NCI-H345 (cell line): ENCODE results near the gene SPPL2B.

Source experiments
- DNase-seq: peaks from one replicate; lab custom pipeline; 2025; lab: John Stamatoyannopoulos, UW

The SPPL2B gene

GRCh38 chr19:2323707-2324106, 4.8 kb upstream of the SPPL2B start:
- DNase-seq: no peak

DNA sequence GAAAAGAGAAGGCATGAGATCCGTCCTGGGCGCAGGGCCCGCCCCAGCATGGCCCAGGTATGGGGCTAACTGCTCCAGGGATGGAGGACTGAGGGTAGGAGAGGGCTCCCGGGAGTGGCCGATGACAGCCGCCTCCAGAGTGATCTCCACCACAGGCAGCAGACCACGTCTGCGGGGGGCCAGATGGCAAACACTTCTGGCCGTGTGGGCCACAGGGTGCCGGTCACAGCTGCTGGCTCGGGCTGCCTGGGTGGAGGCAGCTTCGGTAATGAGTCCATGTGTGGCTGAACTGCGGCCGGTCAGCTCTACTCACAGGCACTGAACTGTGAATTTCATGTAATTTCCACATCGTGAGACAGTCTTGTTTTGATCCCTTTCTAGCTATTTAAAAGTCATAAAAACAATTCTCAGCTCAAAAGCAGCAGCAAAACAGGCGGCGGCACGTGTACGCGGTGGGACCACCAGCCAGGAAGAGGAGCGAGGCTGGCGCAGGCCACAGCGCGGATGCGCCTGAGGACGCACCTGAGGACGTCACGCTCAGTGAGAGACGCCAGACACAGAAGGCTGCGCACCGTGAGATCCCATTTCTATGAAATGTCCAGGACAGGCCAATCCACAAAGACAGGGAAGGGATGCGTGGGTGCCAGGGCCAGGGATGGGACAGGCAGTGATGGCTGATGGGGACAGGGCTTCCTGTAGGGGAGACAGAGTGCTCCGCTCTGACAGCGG, 4.1 kb upstream of the SPPL2B start:
- no peak for DNase-seq

DNA sequence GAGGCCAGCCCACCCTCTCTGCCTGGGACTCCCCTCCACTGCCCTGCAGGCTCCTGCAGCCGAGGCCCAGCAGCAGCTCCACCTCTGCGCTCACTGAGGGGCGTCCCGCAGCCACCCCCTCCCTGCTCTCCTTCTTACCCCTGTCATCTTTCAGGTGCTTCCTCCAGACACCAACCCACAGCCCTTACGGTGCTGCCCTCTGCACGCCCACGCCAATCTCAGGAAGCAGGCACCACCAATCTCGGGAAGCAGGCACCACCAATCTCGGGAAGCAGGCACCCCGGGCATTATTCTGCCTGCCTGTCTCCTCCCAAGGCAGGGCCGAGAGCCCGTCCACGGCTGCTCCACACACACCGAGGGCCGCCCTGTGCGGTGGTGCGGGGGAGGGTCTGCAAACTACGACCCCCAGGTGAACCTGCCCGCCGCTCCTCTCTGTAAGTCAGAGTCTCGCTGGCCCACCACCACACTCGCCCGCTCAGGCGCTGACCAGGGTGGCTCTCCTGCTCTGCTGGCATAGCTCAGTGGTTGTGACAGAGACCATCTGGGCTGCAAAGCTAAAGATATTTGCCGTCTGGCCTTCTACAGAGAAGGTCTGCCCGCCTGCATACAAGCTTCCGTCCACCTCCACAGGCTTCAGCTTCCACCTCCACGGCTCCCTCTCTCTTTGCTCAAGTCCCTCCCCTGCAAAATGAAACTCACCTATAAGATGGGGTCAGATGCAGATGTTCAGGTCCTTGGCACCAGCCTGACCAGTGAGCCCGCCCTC, 3.0 kb upstream of the SPPL2B start:
- no peak for DNase-seq

DNA sequence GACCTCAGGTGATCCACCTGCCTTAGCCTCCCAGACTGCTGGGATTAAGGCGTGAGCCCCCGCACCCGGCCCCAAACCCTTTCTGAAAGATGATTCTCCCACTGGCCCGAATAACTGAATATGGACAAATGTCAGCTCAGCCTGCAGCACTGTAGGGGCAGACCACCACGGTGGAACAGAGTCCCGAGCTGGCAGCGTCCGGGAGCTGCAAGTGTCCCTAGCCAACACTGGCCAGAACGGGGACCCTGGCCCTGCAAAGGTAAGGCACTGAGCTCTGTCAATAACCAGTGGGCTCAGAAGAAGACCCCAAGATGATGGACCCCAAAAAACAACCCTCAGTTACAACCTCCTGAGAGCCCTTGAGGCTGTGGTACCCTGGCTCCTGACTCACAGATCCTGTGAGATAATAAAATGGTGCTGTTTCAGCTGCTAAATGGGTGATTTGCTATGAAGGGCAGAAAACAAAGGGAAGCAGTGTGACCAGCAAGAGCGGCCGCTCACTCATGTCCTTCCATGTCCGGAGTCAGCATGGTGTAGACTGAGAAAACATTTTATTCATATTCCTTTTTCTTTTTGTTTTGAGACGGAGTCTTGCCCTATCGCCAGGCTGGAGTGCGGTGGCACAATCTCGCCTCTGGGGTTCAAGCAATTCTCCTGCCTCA, 1.7 kb upstream of the SPPL2B start:
- DNase-seq: no peak

GRCh38 chr19:2327773-2328400, 597 bp upstream of the SPPL2B start:
- peak; percentile 73 for DNase-seq

GRCh38 chr19:2329149-2329478, 630 bp downstream of the SPPL2B start:
- no peak for DNase-seq

GRCh38 chr19:2329501-2329916, 1.0 kb downstream of the SPPL2B start:
- no peak for DNase-seq

DNA sequence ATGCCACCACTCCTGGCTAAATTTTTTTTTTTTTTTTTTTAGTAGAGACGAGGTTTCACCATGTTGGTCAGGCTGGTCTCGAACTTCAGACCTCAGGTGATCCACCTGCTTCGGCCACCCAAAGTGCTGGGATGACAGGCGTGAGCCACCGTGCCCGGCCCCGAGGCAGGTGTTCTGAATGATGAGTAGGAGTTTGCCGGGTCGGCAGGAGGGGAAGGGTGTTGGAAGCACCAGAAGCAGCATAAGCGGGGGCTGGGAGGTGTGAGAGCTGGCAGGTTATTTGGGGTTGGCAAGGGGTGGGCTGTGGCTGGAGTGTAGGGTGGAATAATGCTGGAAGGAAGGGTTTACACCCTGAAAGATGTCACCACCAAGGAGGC, 1.8 kb downstream of the SPPL2B start:
- no peak for DNase-seq

GRCh38 chr19:2330632-2331284, 2.3 kb downstream of the SPPL2B start:
- DNase-seq: no peak

DNA sequence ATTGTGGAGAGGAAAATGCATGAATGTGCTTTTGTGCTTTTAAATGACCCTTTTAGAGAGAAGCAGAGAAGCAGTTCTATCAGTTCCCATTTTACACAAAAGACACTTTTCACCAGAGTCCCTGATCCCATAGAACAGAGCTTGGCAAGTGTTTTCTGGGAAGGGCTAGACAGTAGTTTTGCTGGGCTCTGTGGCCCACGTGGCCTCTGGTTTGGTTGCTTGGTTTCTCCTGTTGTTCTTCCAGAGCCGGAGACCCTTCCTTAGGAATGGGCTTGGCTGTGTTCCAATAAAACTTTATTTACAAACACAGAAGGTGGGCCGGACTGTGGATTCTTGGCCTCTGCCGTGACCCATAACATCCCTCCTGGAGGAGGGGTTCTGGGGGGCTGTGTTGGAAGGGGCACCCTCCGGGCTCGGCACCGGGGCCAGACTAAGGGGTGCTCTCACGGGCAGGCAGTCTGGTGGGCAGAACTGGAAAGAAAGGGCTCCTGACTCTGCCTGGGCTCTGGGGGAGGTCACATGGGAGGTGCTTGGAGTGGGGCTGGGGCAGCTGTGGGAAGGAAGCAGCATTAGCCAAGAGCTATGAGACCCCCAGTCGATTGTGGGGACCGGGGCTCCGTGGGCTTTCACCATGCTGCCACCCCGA, 3.2 kb downstream of the SPPL2B start:
- DNase-seq: no peak

DNA sequence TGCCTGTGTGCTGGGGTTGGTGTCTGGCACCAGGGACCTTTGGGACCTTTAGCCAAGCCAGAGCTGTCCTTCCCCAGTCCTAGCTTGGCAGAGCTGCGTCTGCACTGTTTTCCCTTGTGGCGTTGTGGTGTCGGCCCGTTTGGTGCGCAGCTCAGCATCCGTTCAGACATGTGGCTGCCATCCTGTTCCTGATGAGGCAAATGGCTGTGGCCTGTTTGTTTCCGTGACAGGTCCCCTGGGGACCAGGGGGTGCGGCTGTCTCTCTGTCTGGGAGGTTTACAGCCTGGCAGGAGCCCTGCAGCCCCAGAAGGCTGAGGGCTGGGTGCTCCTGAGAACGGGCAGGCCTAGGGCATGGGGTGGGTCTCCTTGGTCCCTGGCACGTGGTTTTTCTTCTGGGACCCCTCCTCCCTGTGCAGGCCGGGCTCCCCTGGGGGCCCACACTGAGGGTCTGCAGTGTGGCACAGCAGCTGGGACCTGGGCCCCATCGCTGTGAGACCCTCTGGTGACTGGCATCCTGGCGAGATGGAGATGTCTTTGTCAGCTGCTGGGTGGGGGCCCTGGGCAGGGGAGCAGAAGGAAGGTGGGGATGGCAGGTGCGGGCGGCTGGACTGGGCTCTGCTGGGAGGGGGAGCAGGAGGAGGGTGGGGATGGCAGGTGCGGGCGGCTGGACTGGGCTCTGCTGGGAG, 4.0 kb downstream of the SPPL2B start:
- DNase-seq: peak; percentile 87

DNA sequence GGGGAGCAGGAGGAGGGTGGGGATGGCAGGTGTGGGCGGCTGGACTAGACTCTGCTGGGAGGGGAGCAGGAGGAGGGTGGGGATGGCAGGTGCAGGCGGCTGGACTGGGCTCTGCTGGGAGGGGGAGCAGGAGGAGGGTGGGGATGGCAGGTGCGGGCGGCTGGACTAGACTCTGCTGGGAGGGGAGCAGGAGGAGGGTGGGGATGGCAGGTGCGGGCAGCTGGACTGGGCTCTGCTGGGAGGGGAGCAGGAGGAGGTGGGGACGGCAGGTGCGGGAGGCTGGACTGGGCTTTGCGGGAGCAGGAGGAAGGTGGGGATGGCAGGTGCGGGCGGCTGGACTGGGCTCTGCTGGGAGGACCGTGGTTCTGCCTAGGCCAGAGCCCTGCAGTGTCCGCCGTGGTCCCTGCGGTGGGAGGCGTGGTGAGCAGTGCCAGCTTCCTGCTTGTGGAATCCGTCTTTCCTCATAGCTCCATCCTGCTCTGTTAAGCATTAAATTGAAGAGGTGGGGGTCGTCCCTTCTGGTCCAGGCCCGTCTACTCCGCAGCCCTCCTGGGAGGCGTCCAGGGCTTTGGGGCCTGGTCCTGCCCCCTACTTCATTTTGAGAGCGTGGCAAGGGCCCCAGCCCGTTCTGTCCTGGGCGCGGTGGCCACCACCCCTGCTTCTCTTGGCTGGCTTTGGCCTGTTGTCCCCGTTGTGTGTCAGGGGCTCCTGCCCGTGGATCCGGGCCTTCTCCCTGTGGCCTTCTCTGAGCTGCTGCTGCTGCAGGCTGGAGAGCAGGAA, 4.7 kb downstream of the SPPL2B start:
- DNase-seq: peak; percentile 94

- DNase-seq: no peak
Observed at GRCh38 chr19:2333807-2334211, 5.3 kb downstream of the SPPL2B start.

DNA sequence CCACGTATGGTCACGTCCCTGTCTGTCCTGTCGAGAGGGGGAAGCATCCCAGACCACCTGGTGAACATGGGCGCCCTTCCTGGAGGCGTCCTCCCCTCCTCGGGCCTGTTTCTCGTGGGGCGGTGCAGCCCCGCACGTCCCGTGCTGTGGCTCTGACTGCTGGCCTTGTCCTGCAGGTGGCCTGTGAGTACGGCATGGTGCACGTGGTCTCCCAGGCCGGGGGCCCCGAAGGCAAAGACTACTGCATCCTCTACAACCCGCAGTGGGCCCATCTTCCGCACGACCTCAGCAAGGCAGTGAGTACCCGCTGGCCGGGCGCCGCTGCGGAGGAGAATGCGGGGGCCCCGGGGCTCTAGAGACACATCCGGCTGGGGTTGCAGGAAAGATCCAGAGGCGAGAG, 5.9 kb downstream of the SPPL2B start:
- no peak for DNase-seq

DNA sequence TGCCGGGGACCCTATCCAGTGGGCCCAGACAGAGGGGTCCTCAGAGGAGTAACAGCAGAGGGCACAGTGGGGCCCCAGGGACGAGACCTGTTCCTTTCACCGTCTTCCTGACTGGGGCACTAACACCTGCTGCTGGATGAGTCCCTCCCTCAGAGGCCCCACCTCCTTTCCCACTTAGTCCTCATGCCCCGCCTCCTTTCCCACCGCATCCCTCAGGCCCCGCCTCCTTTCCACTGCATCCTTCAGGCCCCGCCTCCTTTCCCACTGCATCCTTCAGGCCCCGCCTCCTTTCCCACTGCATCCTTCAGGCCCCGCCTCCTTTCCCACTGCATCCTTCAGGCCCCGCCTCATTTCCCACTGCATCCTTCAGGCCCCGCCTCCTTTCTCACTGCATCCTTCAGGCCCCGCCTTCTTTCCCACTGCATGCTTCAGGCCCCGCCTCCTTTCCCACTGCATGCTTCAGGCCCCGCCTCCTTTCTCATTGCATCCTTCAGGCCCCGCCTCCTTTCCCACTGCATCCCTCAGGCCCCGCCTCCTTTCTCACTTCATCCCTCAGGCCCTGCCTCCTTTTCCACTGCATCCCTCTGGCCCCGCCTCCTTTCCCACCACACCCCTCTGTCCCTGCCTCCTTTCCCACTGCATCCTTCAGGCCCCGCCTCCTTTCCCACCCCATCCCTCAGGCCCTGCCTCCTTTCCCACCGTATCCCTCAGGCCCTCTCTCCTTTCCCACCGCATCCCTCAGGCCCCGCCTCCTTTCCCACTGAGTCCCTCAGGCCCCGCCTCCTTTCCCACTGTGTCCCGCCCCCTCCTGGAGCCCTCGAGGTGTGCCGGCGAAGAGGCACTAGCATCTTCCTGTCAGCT, 6.7 kb downstream of the SPPL2B start:
- DNase-seq: no peak

DNA sequence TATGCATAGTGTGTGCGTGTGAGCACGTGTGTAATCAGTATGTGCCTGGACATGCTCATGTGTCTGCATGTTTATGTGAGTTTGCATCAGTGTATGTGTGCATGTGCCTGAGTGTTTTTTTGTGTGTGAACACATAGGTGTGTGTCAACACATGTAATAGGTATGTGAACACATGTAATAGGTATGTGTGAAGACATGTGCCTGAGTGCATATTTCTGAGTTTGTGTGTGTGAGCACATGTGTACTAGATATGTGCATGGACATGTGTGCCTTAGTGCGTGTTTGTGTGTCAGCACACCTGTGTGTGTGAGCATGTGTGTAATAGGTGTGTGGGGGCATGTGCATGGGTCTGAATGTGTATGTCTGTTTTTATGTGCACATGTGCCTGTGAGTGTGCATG, 7.4 kb downstream of the SPPL2B start:
- no peak for DNase-seq

- no peak for DNase-seq
Observed at GRCh38 chr19:2336528-2337328, 8.2 kb downstream of the SPPL2B start.

- peak; percentile 24 for DNase-seq
Observed at GRCh38 chr19:2337329-2337707, 8.8 kb downstream of the SPPL2B start.
